ENCODE measurements around the gene PTPRG.

PTPRG gene

DNA sequence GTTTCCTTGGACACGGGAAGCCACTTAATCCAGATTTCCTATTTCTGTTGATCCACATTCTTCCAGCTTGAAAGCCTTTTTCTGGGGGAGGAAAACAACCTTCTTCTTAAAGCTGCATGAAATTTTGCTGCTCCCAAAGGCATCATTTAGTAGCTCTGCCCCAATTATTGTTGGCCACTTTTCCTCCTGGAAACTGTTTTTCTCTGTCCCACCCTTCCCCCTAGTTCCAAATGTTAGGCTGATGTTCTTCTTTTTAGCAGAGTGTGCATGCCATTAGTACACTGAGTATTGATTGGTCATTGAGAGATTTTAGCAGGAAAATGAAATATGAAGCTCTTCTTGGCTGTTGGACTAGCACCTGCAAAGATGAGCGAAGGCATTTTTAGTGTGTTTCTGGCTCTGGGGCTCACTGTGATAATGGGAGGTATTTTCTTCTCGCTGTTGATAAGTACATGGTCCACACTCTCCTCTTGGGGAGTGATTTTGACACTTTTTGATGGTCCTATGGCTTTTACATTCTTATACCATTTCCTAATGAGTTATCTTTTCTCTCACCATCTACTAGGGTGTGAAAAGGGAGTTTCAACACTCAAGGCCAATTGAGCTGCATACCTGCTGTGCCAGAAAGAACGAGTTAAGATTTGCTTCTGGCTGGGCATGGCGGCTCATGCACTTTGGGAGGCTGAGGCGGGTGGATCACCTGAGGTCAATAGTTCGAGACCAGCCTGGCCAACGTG is 200.5 kb downstream of the PTPRG start:
- H2AFZ ChIP-seq (ENCODE audit: low read depth, low read length), result no peak overlapping the region
- TF ChIP-seq, protein P1, sequence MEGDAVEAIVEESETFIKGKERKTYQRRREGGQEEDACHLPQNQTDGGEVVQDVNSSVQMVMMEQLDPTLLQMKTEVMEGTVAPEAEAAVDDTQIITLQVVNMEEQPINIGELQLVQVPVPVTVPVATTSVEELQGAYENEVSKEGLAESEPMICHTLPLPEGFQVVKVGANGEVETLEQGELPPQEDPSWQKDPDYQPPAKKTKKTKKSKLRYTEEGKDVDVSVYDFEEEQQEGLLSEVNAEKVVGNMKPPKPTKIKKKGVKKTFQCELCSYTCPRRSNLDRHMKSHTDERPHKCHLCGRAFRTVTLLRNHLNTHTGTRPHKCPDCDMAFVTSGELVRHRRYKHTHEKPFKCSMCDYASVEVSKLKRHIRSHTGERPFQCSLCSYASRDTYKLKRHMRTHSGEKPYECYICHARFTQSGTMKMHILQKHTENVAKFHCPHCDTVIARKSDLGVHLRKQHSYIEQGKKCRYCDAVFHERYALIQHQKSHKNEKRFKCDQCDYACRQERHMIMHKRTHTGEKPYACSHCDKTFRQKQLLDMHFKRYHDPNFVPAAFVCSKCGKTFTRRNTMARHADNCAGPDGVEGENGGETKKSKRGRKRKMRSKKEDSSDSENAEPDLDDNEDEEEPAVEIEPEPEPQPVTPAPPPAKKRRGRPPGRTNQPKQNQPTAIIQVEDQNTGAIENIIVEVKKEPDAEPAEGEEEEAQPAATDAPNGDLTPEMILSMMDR (IDR thresholded peaks at IDR 0.05; ENCODE audit: low read depth, low read length), result no peak
- TF ChIP-seq EZH2phosphoT487 (IDR thresholded peaks at IDR 0.05; ENCODE audit: low read depth), result no peak
- no peak overlapping the region for H3K4me2 ChIP-seq (ENCODE audit: low read length)
- no peak overlapping the region for H3K27ac ChIP-seq (ENCODE audit: low read length)
- peaks cover 7% of the 10 kb centered on the region for H3K4me1 ChIP-seq (ENCODE audit: low read length)
- no peak overlapping the region for H3K4me3 ChIP-seq (ENCODE audit: low read length)
- no peak overlapping the region for H3K9ac ChIP-seq (ENCODE audit: low read length)
- H3K36me3 ChIP-seq (replicated peaks; ENCODE audit: low read depth, low read length), result no peaks in the 10 kb centered on the region
- no peaks in the 10 kb centered on the region for H3K27me3 ChIP-seq (ENCODE audit: low read depth, low read length)
- no peaks in the 10 kb centered on the region for H3K79me2 ChIP-seq (ENCODE audit: low read length)
- no peaks in the 10 kb centered on the region for H4K20me1 ChIP-seq (ENCODE audit: insufficient read depth, low read length)
- H3K9me3 ChIP-seq (ENCODE audit: insufficient read depth, low read length), result no peaks in the 10 kb centered on the region

DNA sequence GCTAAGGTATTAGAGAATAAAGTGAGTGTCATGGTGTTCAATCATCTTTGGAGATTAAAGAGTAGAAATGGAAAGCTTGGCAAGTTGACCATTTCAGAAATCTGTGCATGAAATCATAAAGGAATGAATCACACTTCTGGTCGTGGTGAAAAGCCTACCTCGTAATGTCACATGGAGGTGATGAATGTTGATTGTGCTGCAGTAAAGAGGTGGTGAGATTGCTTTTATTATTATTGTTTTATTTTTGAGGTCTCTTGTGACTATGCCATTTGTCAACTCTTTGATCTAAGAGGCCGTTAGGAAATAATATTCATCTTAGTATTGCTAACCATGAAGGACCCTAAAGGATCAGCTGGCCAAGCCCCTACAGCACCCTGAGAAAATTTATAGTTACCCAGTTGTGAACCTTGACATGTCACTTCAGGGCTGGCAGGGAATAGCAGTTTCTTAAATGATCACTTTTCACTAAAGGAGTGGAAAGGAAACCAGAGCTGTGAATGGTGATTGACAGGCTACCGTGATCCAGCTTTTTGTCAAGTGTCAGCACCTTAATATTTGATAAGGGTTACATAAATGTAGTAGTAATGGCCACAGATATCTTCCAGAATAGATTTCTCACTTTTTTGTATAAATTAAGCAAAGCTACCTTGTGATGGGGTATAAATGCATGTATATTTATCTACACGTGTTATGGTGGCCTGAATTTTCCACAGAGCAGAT is 203.9 kb downstream of the PTPRG start:
- H4K20me1 ChIP-seq (ENCODE audit: insufficient read depth, low read length), result no peaks in the 10 kb centered on the region
- no peak for TF ChIP-seq EZH2phosphoT487 (IDR thresholded peaks at IDR 0.05; ENCODE audit: low read depth)
- TF ChIP-seq, protein P1 (IDR thresholded peaks at IDR 0.05; ENCODE audit: low read depth, low read length), result no peak
- H3K4me3 ChIP-seq (ENCODE audit: low read length), result no peak overlapping the region
- no peaks in the 10 kb centered on the region for H3K79me2 ChIP-seq (ENCODE audit: low read length)
- no peaks in the 10 kb centered on the region for H3K27me3 ChIP-seq (ENCODE audit: low read depth, low read length)
- H3K4me1 ChIP-seq (ENCODE audit: low read length), result peaks cover 3% of the 10 kb centered on the region
- no peak overlapping the region for H3K4me2 ChIP-seq (ENCODE audit: low read length)
- H3K9ac ChIP-seq (ENCODE audit: low read length), result no peak overlapping the region
- no peak overlapping the region for H2AFZ ChIP-seq (ENCODE audit: low read depth, low read length)
- H3K9me3 ChIP-seq (ENCODE audit: insufficient read depth, low read length), result no peaks in the 10 kb centered on the region
- H3K36me3 ChIP-seq (replicated peaks; ENCODE audit: low read depth, low read length), result no peaks in the 10 kb centered on the region
- H3K27ac ChIP-seq (ENCODE audit: low read length), result no peak overlapping the region

DNA sequence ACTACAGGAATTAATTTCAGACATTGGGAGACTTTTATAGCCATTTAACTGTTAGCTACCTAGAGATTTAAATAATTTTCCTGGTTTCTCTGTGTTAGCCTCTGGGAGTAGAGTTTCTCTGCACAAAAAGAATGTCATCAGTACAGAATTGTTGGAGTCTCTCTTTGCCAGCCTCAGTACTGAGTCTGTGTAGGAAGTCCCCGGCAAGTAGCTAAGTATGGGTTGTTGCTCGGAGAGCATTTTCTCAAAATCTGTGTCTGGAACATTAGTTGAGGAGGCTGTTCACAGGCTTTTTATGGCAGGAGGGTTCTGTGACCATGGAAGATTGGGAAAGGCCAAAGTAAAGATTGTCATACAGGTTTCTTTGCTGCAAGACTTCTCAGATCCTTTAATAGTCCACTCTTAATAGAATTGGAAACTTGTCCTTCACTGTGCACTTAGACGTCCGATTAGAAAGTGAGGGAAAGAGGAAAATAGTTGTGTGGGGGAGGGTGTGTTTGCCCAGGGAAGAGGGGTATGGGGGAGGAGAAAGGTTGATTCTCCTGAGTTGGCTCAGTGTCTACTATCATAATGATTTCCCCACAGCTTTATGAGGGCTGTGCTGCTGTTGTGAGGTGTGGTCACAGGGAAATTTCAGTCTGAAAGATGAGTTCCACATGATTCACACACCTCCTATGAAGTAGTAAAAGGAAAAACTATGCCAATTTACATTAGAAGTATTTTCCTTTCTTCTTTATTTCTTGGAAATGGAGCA is 207.1 kb downstream of the PTPRG start:
- Histone ChIP-seq H3K9ac (ENCODE audit: low read length) (no peak overlapping the region), H3K4me2 (ENCODE audit: low read length) (no peak overlapping the region), H4K20me1 (ENCODE audit: insufficient read depth, low read length) (no peaks in the 10 kb centered on the region), H2AFZ (ENCODE audit: low read depth, low read length) (no peak overlapping the region), H3K4me3 (ENCODE audit: low read length) (no peak overlapping the region), H3K79me2 (ENCODE audit: low read length) (no peaks in the 10 kb centered on the region), H3K9me3 (ENCODE audit: insufficient read depth, low read length) (no peaks in the 10 kb centered on the region), H3K4me1 (ENCODE audit: low read length) (no peaks in the 10 kb centered on the region), H3K36me3 (replicated peaks; ENCODE audit: low read depth, low read length) (no peaks in the 10 kb centered on the region), H3K27me3 (ENCODE audit: low read depth, low read length) (no peaks in the 10 kb centered on the region), H3K27ac (ENCODE audit: low read length) (no peak overlapping the region)
- TF ChIP-seq, protein P1 (IDR thresholded peaks at IDR 0.05; ENCODE audit: low read depth, low read length), result no peak
- TF ChIP-seq EZH2phosphoT487 (IDR thresholded peaks at IDR 0.05; ENCODE audit: low read depth), result no peak

Data from OCI-LY3 (cell line).